ENCODE measurements around the gene PHKA2. TPM values are rescaled to one million over a fixed set of nuclear protein-coding genes. Genes with fewer than 3 reads are reported as not detected.
A peak's percentile ranks its signal among the peaks of the same experiment; 100 is the strongest.

The PHKA2 gene
- total and polyA plus RNA-seq, 2 donors (not counting 1 experiment from before 2014, with no cell fraction given), result 7.9 to 8.3 TPM

DNA sequence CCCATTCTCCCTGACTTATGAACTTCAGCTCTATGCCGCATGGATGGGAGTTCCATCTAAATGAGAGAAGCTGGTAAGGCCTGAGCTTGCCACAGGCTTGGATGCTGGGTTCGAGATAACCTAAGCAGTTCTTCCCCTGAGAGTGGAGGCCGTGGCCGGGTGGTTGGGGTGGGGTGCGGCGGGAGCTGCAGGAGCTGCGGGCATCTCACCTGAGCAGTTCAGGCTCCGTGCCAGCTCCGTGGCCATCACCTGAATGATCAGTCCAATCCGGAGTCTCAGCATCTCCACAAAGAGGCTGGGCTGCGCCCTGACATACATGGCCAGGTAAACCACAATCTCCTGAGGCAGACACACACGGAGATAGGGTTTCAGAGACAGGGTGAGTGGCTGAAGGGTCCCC is 77.6 kb downstream of the PHKA2 start:
- Histone ChIP-seq H3K36me3 (ENCODE audit: control insufficient read depth, insufficient read depth, low read length) (no peaks in the 10 kb centered on the region), H3K4me2 (ENCODE audit: extremely low read depth, insufficient read depth, low read length) (no peak overlapping the region), H3K79me2 (ENCODE audit: control insufficient read depth, insufficient read depth, low read length) (no peaks in the 10 kb centered on the region), H3K27ac (ENCODE audit: insufficient read depth, low read length) (no peak overlapping the region), H3K9ac (ENCODE audit: insufficient read depth, low read length) (no peak overlapping the region), H3K27me3 (ENCODE audit: control insufficient read depth, insufficient read depth, low read length) (no peaks in the 10 kb centered on the region), H3K4me1 (ENCODE audit: control insufficient read depth, extremely low read depth, insufficient read depth, low read length) (no peaks in the 10 kb centered on the region), H4K20me1 (ENCODE audit: control insufficient read depth, extremely low read depth, insufficient read depth, low read length) (no peaks in the 10 kb centered on the region), H3K4me3 (replicated peaks in 1 of 4; ENCODE audit: control extremely low read depth in 1 of 4, insufficient read depth in 1 of 4, low read depth in 3 of 4, low read length in 4 of 4) (no peak overlapping the region), H2AFZ (ENCODE audit: low read length) (no peak overlapping the region), H3K9me3 (ENCODE audit: control insufficient read depth, insufficient read depth, low read depth, low read length) (no peaks in the 10 kb centered on the region)
- no peak for DNase-seq (ENCODE audit: low read depth in 2 of 2)
- TF ChIP-seq EZH2 (IDR thresholded peaks at IDR 0.05; ENCODE audit: low read length, missing control alignments), result no peak
- TF ChIP-seq CTCF (conservative IDR thresholded peaks at IDR 0.05 in 1 of 2, IDR thresholded peaks at IDR 0.05 in 1 of 2; ENCODE audit: low read depth in 1 of 2, low read length in 2 of 2), result no peak

- H3K79me2 ChIP-seq (ENCODE audit: control insufficient read depth, insufficient read depth, low read length), result no peaks in the 10 kb centered on the region
- H3K9ac ChIP-seq (ENCODE audit: insufficient read depth, low read length), result no peak overlapping the region
- no peaks in the 10 kb centered on the region for H4K20me1 ChIP-seq (ENCODE audit: control insufficient read depth, extremely low read depth, insufficient read depth, low read length)
- H3K4me1 ChIP-seq (ENCODE audit: control insufficient read depth, extremely low read depth, insufficient read depth, low read length), result peaks cover 4% of the 10 kb centered on the region
- no peak overlapping the region for H2AFZ ChIP-seq (ENCODE audit: low read length)
- TF ChIP-seq CTCF (conservative IDR thresholded peaks at IDR 0.05 in 1 of 2, IDR thresholded peaks at IDR 0.05 in 1 of 2; ENCODE audit: low read depth in 1 of 2, low read length in 2 of 2) (no peak), EZH2 (IDR thresholded peaks at IDR 0.05; ENCODE audit: low read length, missing control alignments) (no peak)
- no peaks in the 10 kb centered on the region for H3K27me3 ChIP-seq (ENCODE audit: control insufficient read depth, insufficient read depth, low read length)
- H3K4me2 ChIP-seq (ENCODE audit: extremely low read depth, insufficient read depth, low read length), result no peak overlapping the region
- no peaks in the 10 kb centered on the region for H3K9me3 ChIP-seq (ENCODE audit: control insufficient read depth, insufficient read depth, low read depth, low read length)
- no peaks in the 10 kb centered on the region for H3K36me3 ChIP-seq (ENCODE audit: control insufficient read depth, insufficient read depth, low read length)
- H3K4me3 ChIP-seq (replicated peaks in 1 of 4; ENCODE audit: control extremely low read depth in 1 of 4, insufficient read depth in 1 of 4, low read depth in 3 of 4, low read length in 4 of 4), result no peak overlapping the region
- no peak for DNase-seq (ENCODE audit: low read depth in 2 of 2)
- H3K27ac ChIP-seq (ENCODE audit: insufficient read depth, low read length), result no peak overlapping the region
Measured at GRCh38 chrX:18900401-18900976, 83.4 kb downstream of the PHKA2 start.

DNA sequence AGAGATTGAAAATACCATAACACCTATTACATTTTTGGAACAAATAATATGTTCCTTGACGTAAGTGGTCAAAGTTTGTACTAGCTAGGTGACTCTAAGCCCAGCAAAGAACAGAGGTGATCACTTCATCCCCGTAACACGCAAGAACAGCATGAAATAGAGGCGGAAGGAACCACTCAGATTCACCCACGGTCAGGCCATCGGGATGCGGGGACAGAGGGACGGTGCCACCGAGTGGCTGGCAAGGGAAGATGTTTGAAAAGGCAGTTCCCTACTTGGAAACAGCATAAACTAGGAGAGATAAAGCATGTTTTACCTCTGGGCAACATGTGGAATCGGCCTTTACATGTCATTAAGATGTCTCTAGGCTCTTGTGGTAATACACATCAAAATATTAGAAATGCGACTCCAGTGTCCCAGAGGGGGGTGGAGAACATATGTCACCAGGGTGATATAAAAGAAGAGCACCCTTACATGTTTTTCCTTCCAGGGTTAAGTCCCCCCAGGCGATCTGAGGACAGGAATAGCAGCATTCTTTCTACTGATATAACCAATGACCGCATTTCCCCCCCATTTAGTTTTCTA is 84.0 kb downstream of the PHKA2 start:
- H3K36me3 ChIP-seq (ENCODE audit: control insufficient read depth, insufficient read depth, low read length), result no peaks in the 10 kb centered on the region
- no peak for TF ChIP-seq EZH2 (IDR thresholded peaks at IDR 0.05; ENCODE audit: low read length, missing control alignments)
- peak; percentile 6 to 34 for TF ChIP-seq CTCF (conservative IDR thresholded peaks at IDR 0.05 in 1 of 2, IDR thresholded peaks at IDR 0.05 in 1 of 2; ENCODE audit: low read depth in 1 of 2, low read length in 2 of 2)
- no peaks in the 10 kb centered on the region for H3K27me3 ChIP-seq (ENCODE audit: control insufficient read depth, insufficient read depth, low read length)
- H3K4me1 ChIP-seq (ENCODE audit: control insufficient read depth, extremely low read depth, insufficient read depth, low read length), result peaks cover 4% of the 10 kb centered on the region
- H3K9me3 ChIP-seq (ENCODE audit: control insufficient read depth, insufficient read depth, low read depth, low read length), result no peaks in the 10 kb centered on the region
- H2AFZ ChIP-seq (ENCODE audit: low read length), result no peak overlapping the region
- H4K20me1 ChIP-seq (ENCODE audit: control insufficient read depth, extremely low read depth, insufficient read depth, low read length), result no peaks in the 10 kb centered on the region
- H3K79me2 ChIP-seq (ENCODE audit: control insufficient read depth, insufficient read depth, low read length), result no peaks in the 10 kb centered on the region
- H3K9ac ChIP-seq (ENCODE audit: insufficient read depth, low read length), result no peak overlapping the region
- no peak overlapping the region for H3K4me2 ChIP-seq (ENCODE audit: extremely low read depth, insufficient read depth, low read length)
- no peak overlapping the region for H3K4me3 ChIP-seq (replicated peaks in 1 of 4; ENCODE audit: control extremely low read depth in 1 of 4, insufficient read depth in 1 of 4, low read depth in 3 of 4, low read length in 4 of 4)
- no peak overlapping the region for H3K27ac ChIP-seq (ENCODE audit: insufficient read depth, low read length)
- DNase-seq (ENCODE audit: low read depth in 2 of 2), result peak; percentile 3 to 23

Data from fibroblast of lung (primary cell).